HG03280 (cell line): ENCODE measurements around the gene ADORA1.

Experiments
- ATAC-seq: cut with Tn5 transposase; IDR thresholded peaks from one replicate; pipeline ENCODE4 v1.9.1; 2021; ENCODE audit warnings: mild to moderate bottlenecking, moderate library complexity; ENCODE audit not compliant: unreplicated experiment

The ADORA1 gene

DNA sequence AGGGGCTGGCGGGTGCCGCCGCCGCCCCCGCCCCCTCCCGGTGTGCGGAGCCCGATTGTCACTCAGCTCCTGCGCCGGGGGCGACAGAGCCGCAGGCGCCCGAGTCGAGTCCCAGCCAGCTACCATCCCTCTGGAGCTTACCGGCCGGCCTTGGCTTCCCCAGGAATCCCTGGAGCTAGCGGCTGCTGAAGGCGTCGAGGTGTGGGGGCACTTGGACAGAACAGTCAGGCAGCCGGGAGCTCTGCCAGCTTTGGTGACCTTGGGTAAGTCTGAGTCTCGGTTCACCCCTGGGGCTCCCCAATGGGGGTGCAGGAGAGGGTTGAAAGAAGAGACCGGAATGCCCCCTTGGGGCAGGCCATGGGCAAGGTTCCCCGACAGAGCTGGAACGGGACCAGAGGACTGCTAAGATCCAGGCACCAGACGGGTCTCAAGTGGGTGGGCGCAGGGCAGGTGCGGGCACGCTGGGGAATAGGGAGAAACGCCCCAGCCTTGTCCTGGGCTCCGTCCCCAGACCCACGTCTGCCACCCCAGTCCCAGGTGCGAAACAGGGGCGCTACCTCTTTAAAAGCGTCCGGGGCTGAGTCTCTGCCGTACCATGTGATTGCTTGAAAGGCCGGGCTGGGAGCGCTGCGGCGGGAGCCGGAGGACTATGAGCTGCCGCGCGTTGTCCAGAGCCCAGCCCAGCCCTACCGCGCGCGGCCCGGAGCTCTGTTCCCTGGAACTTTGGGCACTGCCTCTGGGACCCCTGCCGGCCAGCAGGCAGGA lies at the start of gene ADORA1:
TSS of gene ADORA1 (plus strand) at position 61 of the 765 bp plus-strand sequence. CDS start 1,116 bp downstream, outside the sequence.
- no peak for ATAC-seq

DNA sequence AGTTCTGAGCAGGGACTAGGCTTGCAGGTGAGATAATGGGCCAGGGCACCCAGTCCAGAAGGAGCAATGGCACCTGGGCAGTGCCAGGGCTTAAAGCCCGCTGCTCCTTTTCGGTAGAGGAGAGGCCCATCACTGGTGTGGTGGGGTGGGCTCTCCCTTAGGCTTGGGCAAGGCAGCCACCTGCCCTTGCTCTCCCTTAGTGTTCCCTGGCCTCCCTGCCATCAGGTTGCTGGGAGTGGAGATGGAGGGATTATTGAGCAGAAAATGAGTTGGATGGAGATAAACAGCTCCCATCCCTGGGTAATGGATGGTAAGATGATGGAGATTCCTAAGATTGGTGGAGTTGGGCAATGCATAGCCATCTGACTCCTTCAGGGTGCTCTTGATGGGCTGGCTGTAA lies 49.6 kb upstream of the ADORA1 start:
- no peak for ATAC-seq

DNA sequence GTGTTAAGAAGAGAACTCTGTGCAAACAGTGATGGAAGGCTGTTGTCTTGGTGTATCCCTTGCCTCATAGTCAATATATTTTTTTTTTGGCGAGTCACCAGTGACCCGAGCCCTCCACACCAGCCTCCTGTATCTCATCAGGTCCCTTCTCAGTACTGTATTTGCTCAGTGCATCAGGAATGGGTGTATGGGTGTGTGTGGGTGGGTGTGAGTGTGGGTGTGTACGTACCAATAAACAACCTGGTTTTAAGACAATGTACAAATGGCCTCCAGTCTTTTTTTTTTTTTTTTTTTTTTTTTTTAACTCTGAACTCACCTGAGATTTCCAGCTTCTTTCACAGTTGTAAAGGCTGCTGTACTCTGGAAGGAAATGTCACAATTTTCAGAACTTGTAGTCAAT lies 49.0 kb upstream of the ADORA1 start:
- no peak for ATAC-seq

DNA sequence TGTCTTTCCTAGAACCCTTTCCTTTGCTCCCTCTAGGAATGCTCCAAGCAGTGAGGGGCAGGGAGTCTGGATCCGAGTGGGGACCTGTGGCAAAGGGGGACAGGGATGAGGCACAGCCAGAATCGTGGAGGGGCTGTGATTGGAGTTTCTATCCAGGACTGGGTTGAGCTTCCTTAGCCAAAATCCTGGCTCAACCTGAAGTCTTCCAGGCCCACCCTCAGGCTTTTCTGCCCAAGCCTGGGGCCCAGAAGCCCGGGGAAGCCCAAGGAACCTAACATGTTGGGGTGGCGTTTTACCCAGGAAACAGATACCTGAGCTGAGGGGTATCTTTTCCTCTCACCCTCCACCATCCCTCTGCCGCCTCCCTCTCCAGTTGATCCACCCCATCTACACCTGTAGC lies 47.1 kb upstream of the ADORA1 start:
- ATAC-seq = no peak

DNA sequence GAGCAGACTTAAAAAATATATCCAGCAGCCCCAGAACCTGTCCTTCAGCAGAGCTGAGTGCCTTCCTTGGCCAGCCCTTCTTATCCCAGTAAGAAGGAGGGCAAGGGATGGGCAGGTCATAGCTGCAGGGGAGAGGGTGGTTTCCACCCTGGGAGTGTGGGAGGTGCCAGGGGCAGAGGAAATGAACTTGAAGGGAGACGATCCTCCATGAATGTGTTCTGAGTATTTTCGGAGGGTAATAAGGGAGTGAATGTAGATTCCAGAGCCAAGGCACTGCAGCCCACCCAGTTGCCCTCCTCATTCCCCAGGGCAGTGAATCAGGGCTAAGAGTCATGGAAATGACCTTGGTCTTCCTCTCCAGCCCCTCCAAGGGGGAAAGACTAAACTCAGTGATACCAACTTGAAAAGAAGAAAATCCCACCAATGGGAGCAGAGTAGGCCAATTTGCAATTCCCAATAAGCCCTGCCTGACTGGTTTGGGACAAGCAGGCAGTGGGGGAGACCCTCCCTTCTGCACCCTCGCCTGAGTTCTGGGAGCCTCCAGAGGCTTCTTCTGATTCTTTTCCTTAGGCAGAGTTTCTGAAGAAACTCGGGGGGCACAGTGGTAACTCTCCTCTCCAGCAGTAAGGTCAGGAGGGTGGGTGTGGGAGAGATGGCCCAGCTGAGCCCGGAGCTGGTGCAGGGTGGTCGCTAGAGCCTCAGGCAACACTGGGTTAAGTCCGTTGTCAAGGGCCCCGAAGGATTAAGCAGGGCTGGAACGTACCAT lies 45.9 kb upstream of the ADORA1 start:
- no peak for ATAC-seq

DNA sequence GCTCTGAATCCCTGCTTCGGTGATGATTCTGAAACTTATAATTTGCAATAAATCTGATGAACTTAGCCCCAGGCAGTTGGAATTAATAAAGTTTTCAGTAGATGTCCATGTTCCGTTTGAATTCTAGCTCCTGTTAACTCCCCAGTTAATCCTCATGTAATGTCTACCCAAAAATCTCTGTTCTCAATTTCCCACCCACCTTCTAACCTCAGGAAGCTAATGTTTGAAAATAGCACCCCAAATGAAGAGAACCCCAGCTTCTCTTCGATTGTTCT lies 45.4 kb upstream of the ADORA1 start:
- no peak for ATAC-seq

DNA sequence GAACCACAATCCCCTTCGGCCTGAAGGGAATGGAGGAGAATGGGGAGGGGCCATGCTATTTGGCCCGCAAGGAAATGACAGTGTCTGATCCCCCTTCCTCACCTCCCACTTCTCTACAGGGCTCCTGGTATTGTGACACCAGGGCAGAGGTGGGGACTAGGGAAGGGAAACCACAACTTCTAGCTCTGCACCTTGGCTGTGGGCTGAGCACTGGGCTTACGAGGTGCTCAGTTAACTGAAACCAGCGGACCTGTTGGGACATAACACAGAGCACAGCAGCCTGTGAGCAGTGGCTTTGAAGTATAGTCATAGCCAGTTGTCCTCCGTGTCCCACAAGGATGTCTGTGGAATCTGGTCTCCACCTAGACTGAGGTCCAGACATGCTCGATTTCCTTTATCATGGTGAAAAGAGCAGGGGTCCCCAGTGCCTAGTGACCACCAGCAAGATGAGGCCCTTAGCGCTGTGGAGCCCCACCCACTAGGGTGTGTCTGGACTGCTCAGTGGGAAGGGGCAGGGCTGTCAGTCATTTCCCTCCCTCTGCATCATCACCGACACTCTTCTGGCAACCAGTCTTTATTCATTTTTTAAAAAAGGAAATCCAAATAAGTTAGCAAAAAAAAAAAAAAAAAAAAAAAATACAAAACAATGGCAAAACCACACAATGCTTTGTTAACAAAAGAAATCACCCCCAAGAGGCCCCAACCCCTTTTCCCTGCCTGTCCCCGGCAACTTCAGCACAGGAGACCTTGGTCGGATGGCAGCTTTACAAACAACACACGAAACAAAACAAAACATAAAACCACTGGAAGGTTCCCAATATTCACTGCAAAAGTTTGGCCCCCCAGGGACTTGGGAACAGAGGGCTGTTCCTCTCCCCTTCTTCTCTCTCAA lies 44.7 kb upstream of the ADORA1 start:
- no peak for ATAC-seq

DNA sequence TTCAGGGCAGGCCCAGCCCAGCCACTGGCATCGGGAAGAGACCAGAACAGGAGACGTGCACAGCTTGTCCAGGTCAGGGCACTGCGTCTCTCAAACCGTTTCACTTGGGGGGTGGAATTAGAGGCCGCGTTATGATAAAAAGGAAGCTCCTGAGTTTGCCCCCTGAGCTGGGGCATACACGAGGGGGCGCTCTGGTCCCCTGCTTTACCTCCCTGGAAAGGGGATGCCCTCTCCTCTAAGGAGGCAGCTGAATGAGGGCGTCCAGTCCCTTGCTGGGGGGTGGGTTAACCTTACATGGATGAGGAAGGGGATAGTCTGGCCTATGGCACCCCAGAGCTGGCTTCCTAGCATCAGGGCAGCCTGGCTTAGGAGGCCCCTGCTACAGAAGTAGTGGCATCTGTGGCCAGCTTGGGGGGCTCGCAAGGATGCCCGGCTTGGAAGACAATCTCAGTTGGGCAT lies 44.0 kb upstream of the ADORA1 start:
- no peak for ATAC-seq

DNA sequence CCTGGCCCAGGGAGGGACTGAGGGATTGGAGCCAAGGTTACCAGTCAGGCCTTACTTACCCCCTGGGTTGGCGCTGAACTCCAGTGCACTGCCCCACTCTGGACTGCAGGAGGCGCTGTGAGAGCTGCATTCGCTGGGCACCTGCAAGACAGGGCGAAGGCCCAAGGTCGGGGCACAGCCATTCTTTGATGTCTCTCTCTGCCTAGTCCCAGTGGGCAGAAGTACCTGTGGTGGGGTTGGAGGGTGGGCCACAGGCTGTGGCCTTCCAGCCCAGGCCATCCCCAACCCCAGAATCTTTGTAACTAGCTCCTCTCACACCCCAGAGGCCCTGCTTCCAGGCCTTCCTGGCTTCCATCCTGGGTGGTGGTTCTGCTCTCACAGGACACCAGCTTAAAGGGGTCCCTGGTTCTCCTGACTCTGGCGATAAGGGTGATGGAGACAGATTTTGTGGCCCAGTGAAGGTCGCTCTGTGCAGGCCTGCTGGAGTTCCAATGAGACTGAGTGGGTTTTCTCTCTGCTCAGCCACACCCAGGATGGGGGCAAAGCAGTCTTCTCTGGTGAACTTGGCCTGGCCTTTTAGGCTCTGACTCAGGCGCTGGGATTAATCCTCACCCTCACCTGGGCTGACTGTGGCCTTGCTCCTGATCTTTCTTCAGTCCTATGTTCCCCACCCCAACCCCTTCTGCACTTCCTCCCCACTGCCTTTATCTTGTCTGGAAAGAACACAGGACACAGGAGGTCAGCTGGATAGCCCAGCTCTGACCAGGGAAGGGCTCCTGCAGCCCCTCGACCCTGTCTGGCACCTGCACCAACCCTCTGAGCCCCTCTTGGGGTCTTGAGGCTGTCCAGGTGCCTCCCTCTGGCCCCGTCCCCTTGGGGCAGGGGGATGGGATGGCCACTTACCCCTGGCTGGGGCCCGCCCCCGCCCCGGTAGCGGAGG lies 42.7 kb upstream of the ADORA1 start:
- ATAC-seq = no peak

DNA sequence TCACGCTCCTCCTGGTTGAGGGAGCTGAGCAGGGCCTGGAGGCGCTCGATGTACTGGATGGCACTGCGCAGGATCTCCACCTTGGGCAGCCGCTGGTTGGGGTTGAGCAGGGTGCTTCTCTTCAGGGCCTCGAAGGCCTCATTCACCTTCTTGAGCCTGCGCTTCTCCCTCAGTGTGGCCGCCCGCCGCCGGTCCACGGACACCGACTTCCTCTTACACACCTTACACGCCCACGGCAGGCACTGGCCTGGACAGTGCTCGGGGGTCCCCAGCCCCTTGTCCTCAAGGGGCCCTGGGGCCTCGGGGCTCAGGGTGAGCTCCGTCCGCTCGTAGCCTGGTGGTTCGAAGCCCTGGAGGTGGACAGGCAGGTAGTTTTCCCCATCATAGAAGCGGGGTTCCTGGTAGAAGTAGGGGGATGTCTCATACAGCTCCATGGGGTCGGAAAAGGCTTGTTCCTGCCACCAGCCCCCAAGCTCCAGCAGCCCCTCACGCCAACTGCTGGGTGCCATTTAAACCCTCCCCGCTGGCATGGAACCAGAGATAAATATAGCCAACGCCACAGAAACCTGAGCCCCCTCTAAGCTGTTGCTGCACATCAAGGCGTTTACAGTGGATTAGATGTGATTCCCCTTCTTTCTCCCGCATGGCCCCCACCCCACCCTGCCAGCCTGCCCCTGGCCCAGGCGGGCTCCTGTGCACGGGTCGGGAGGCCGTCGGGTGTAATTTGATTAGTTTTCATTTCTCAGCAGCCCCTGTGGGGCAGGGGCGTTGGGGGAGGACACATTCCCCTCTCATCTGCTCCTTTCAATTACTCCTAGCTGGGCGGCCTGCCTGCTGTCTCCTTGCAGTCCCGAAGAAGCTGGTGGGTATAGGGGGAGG lies 41.8 kb upstream of the ADORA1 start, which contains the start of gene MYOG:
TSS of gene MYOG (minus strand) at position 485 of the 879 bp plus-strand sequence. CDS start at position 434, 51 bp downstream.
- ATAC-seq = no peak

DNA sequence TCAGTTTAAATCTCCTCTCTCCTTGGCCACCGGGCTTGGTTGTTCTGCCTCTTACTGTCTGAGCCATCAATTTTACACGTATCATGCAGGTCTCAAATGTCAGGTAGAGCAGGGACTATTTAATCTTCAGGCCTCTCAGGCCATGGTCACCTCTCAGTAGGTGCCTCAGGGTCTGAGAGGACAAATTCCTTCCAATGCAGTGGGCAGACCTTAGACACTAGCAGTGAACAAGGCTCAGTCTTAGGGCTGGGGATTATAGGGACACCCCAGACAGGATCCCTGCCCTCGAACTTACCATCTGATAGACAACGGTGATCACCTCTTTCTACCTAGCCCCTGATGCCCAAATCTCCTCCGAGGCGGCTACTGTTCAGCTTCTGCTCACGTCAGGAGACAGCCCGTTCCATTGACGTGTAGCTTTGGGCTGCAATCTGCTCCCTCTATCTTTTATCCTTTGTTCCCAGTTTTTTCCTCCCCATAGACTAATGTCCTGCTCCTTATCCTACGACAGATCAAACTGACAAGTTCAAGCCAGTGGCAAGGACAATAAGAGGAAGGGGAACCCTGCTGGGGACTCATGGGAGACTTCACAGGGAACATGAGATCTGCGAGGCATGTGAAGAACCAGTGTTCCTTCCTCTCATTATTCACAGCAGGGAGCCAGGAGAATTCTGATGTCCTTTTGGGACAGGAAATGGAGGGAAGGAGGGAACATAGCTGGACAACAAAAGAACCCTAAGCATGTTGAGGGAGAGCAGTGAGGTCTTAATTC lies 40.3 kb upstream of the ADORA1 start:
- no peak for ATAC-seq

DNA sequence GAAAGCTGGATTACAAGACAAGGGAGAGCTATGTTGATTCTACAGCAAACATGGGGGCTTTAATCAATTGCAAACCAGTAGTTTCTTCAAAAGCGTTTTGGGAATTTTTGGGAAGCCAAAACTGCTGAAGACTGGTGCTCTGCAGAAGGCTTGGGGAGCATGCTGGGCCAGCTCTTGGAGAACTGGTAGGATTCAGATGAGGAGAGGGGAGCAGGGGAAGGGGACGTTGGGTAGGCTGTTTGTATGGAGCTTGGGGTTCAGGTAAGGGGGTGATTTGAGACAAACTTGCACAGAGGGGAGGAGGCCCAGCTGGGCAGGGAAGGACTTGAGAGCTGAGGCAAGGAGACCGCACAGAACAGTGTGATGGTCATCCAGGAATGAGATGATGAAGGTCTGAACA lies 39.1 kb upstream of the ADORA1 start:
- no peak for ATAC-seq

DNA sequence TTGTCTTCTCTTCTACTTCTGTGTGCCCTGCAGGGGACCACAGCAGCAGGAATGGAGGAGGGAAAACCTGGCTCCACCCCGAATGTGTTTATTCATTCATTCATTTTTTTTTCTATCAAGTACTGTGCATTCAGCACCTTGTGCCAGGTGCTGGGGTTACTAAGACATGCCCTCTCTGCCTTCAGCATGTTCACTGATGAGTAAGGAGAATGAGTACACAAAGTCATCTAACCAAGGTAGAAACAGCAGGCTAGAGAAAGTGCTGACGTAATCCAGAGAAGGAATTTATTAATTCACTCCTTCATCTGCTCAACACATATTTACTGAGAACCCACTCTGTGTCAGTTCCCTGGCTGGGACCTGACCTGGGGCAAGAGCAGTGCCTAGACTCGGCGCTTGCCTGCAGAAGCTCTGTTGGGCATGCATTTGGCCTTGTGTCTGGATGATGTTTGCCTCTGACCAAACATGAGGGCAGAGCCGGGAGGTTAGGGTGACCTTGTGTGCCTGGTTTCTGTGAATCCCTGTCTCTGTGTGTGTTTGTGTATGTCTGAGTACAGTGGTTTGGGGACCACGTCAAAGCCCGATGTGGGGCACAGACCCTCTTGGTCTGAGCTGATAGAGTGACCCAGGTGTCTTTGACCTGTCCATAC lies 38.4 kb upstream of the ADORA1 start:
- ATAC-seq = no peak

DNA sequence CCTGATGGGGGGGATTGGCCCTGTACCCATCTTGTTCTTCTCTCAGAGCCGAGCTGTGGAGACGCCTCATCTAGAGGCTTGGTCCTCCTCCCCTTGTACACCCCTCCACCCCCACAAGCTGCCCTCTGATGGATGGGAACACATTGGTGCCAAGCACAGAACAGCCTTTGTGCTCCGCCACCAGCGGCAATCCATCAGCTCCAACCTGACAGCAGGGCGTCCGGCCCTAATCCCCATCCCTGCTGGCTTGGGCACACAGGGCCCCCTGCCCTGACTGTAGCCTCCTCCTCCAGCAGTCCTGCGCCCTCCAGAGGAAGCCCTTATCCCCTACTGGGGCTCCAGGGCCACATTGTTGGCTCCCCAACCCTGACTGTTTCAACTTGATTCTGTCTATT lies 37.9 kb upstream of the ADORA1 start:
- no peak for ATAC-seq

DNA sequence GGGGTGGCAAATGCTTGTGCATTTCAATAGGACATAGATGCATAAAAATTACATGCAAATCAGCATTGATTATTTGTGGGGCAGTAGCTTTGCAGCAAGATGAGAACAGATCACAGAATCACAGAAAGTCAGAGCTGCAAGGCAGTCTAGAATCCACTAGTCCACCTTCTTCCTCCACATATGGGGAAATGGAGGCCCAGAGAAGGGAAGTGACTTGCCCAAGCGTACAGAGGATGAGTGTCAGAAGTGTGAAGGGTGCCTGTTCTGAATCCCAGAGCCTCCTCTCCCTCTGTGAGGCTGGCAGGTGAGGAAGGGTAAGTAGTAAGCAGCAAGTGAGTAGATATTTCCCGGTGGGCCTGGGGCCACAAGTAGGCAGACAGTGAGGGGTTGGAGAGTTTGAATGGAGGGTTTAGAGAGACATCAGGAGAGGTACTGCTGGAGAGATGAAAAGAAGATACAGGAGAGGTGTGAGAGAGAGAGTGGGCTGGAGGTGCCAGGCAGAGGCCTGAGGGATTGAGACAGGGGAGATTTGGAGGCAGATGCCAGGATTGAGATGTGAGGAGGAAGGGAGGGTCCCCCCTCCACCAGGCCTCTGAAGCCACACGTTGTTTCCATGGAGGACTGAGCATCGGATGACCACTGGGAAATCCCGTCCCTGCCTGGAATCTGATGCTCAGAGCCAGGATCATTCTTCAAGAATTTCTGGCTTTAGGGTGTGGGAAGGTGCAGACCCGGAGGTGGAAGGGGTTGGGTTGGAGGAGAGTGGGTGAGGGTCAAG lies 36.9 kb upstream of the ADORA1 start:
- ATAC-seq = no peak

DNA sequence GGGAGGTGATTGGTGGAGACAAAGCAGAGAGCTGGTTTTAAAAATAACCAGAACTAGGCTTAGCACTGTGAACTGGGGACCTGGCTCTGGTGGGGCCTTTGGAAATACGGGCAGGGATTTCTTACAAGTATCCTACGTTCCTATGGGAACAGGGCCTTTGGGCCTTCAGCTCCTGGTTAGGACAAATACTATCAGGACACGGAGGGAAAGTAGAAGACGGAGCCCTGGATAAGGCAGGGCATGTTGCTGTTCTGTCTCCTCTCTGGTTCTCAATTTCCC lies 36.4 kb upstream of the ADORA1 start:
- no peak for ATAC-seq

DNA sequence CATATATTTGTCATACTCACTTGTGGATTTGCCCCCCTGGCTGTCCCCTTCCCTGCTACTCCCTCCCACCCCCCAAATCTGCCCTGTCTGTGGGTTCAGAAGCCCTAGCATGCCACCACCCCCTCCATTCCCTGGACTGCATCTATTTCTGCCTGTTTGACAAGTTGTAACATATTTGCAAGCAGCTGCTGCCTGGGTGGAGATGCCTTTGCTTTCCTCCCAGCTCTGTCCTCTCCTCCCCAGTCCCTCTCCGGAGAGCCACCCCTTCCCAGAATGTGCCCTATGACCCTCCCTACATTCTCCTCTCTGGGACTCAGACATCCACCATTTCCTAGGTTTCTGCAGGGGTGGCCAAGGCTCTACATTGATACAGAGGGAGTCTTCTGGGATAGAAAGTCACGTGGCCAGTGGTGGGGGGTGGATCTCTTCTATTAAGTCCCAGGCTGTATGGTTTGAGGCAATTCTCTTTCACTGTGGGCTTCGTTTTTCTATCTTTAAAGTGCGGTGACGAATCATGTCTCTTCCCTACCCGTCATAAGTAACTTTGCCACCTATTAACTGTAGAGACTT lies 35.7 kb upstream of the ADORA1 start:
- ATAC-seq = no peak
